Endothelial cell of umbilical vein (primary cell): ENCODE measurements around the gene NR3C1. TPM values are rescaled to one million over a fixed set of nuclear protein-coding genes. Genes with fewer than 3 reads are reported as not detected.

Source experiments
- BruUV-seq: library from RNA; stranded (reverse); fragments of 400-500 nt; replicated peaks from 2 replicates; lab custom pipeline; 2021; lab: Mats Ljungman, UMichigan
- CTCF ChIA-PET: fragments of 300-600, 350-600 bp; sonication (Branson Sonifier 250); formaldehyde crosslinking; loops from one replicate; lab custom pipeline; 2021; ENCODE audit warnings: antibody characterized with exemption, inconsistent platforms; lab: Charles Lee
- POLR2A ChIA-PET: fragments of 300-600, 350-600 bp; sonication (Branson Sonifier 250); formaldehyde crosslinking; loops from one replicate; lab custom pipeline; 2021; ENCODE audit warnings: antibody characterized with exemption, inconsistent platforms; lab: Charles Lee
- DNase-seq: peaks from one replicate; pipeline ENCODE4 v3.0.0-alpha.2; 2011; ENCODE audit warnings: low read depth, low spot score
- FAIRE-seq: peaks from 2 replicates; lab custom pipeline; 2011; peaks lifted over from hg19 to GRCh38; lab: Jason Lieb, UNC
- H2AFZ ChIP-seq: 2 replicates; pipeline ENCODE4 v1.6.0; 2012; ENCODE audit warnings: low read depth, low read length, control low read depth, inconsistent platforms
- H3K27ac ChIP-seq: 2 replicates; pipeline ENCODE4 v1.5.1; 2011; ENCODE audit warnings: low read depth, mild to moderate bottlenecking, control low read depth, low read length, moderate library complexity; ENCODE audit not compliant: insufficient read depth
- H3K27me3 ChIP-seq, 2 experiments: 2 replicates each; pipeline versions ENCODE4 v1.6.0 to v1.6.1; 2011; ENCODE audit warnings: low read length in 2 of 2, mixed read lengths in 1 of 2; ENCODE audit not compliant: control insufficient read depth in 2 of 2, insufficient read depth in 2 of 2
- H3K36me3 ChIP-seq, 2 experiments: 2 replicates in 1 of 2; 3 replicates in 1 of 2; pipeline ENCODE4 v1.5.1; 2011; ENCODE audit warnings: low read length in 2 of 2, mild to moderate bottlenecking in 1 of 2, moderate library complexity in 1 of 2; ENCODE audit not compliant: control insufficient read depth in 2 of 2, insufficient read depth in 2 of 2; ENCODE audit errors: extremely low read depth in 1 of 2
- H3K4me1 ChIP-seq: 3 replicates; pipeline ENCODE4 v1.5.1; 2011; ENCODE audit warnings: mild to moderate bottlenecking, low read length; ENCODE audit not compliant: control insufficient read depth, insufficient read depth; ENCODE audit errors: extremely low read depth
- H3K4me2 ChIP-seq: 2 replicates; pipeline ENCODE4 v1.6.1; 2011; ENCODE audit warnings: low read length, control low read depth, mixed read lengths; ENCODE audit not compliant: insufficient read depth
- H3K4me3 ChIP-seq, 3 experiments: fragments of 200-600 bp in 1 of 3; sonication (generic), shearing (Covaris generic) in 1 of 3; replicated peaks in 1 of 3; 2 replicates each; pipeline ENCODE4 v1.5.1; 2011 to 2016; ENCODE audit warnings: control low read depth in 3 of 3, low read length in 3 of 3, mild to moderate bottlenecking in 2 of 3, inconsistent platforms in 1 of 3, low read depth in 1 of 3, moderate library complexity in 1 of 3; ENCODE audit not compliant: insufficient read depth in 1 of 3
- H3K79me2 ChIP-seq: 2 replicates; pipeline ENCODE4 v1.6.0; 2012; ENCODE audit warnings: low read length, inconsistent platforms; ENCODE audit not compliant: control insufficient read depth, insufficient read depth
- H3K9ac ChIP-seq: replicated peaks from 2 replicates; pipeline ENCODE3; 2011; ENCODE audit warnings: low read length, control low read depth; ENCODE audit not compliant: insufficient read depth; ENCODE audit errors: extremely low read depth
- H3K9me1 ChIP-seq: replicated peaks from 3 replicates; pipeline ENCODE4 v1.6.0; 2011; ENCODE audit warnings: mild to moderate bottlenecking, low read length; ENCODE audit not compliant: control insufficient read depth, insufficient read depth; ENCODE audit errors: extremely low read depth
- H3K9me3 ChIP-seq: replicated peaks from 2 replicates; pipeline ENCODE4 v1.5.1; 2012; ENCODE audit warnings: low read length, inconsistent platforms; ENCODE audit not compliant: control insufficient read depth, insufficient read depth
- H4K20me1 ChIP-seq: replicated peaks from 2 replicates; pipeline ENCODE3; 2011; ENCODE audit warnings: mild to moderate bottlenecking, low read length; ENCODE audit not compliant: control insufficient read depth, insufficient read depth; ENCODE audit errors: extremely low read depth
- CTCF ChIP-seq, 2 donors: IDR thresholded peaks; 1 replicate in 1 of 2; 2 replicates in 1 of 2; pipeline ENCODE4 v1.5.1; 2011; ENCODE audit warnings: low read length in 2 of 2, mild to moderate bottlenecking in 2 of 2, moderate library complexity in 2 of 2, control low read depth in 1 of 2, inconsistent platforms in 1 of 2, low read depth in 1 of 2; ENCODE audit not compliant: insufficient read depth in 1 of 2; ENCODE audit errors: extremely low read depth in 1 of 2
- EZH2 ChIP-seq: IDR thresholded peaks from 2 replicates; pipeline ENCODE4 v1.6.1; 2012; ENCODE audit warnings: borderline replicate concordance, low read depth, mild to moderate bottlenecking, moderate library complexity, low read length, inconsistent platforms; ENCODE audit not compliant: severe bottlenecking
- FOS ChIP-seq: IDR thresholded peaks from 2 replicates; pipeline ENCODE4 v1.6.1; 2011; ENCODE audit warnings: mild to moderate bottlenecking, low read length, moderate library complexity, borderline replicate concordance; ENCODE audit not compliant: insufficient read depth
- GATA2 ChIP-seq: IDR thresholded peaks from 2 replicates; pipeline ENCODE4 v1.7.0; 2011; ENCODE audit warnings: low read depth, mild to moderate bottlenecking, moderate library complexity, mixed read lengths, low read length; ENCODE audit not compliant: insufficient read length, insufficient read depth
- JUN ChIP-seq: IDR thresholded peaks from 2 replicates; pipeline ENCODE4 v1.6.1; 2011; ENCODE audit warnings: borderline replicate concordance, low read depth; ENCODE audit not compliant: insufficient read length, insufficient read depth
- MYC ChIP-seq: IDR thresholded peaks from one replicate; pipeline ENCODE4 v1.6.1; 2011; ENCODE audit warnings: mild to moderate bottlenecking, low read depth, low read length
- POLR2AphosphoS5 ChIP-seq: IDR thresholded peaks from 2 replicates; pipeline ENCODE4 v1.6.1; 2012; ENCODE audit warnings: low read depth, mild to moderate bottlenecking, control low read depth, low read length, moderate library complexity; ENCODE audit not compliant: insufficient read depth
- dilution Hi-C: fragments of 300-500 bp; cut with MboI; formaldehyde crosslinking; loops from one replicate; pipeline ENCODE4 v1.15.0; 2019; ENCODE audit warnings: low sequenced_read_pairs; ENCODE audit not compliant: extremely low pct_ligation_motif_present
- intact Hi-C: fragments of 100-400 bp; cut with micrococcal nuclease; formaldehyde crosslinking; loops from one replicate; pipeline ENCODE4 v1.10.0; 2022
- polyA plus RNA-seq, 4 experiments: library from polyadenylated mRNA; depleted of rRNA in 3 of 4; stranded (reverse) in 3 of 4; unstranded in 1 of 4; fragments of >200 nt; gene quantifications; 2 replicates each; pipeline versions ENCODE4 v1.2.1 to v1.2.3, GENCODE V29; 2011 to 2012; ENCODE audit warnings: missing spikeins in 1 of 4
- total RNA-seq: library from RNA; stranded (reverse); gene quantifications from 2 replicates; pipeline ENCODE4 v1.2.3, GENCODE V29; 2021

Gene NR3C1
- total and polyA plus RNA-seq, 2 donors (not counting 3 experiments of a cell fraction or from before 2014, with no cell fraction given): 4.1 to 17.0 TPM

GRCh38 chr5:143311955-143312354 is 91.5 kb downstream of the NR3C1 start:
- H3K9me3 ChIP-seq: no peaks in the 10 kb centered on the region
- H3K4me3 ChIP-seq: no peak overlapping the region
- peak overlapping the region; percentile 84 for H3K27ac ChIP-seq
- peak overlapping the region; percentile 39 for H3K4me2 ChIP-seq
- H3K79me2 ChIP-seq: peaks cover 9% of the 10 kb centered on the region
- POLR2A ChIA-PET: no interaction called here
- H3K9me1 ChIP-seq: no peaks in the 10 kb centered on the region
- CTCF ChIA-PET: interaction anchor here (1.0 to 1.3 kb wide), 5 partner anchors 9 to 91 kb away, joined by 3 to 4 read pairs (median 3); partner anchors contain the start of gene NR3C1
- TSS peak; percentile 68 for BruUV-seq
- TF ChIP-seq EZH2 (no peak), CTCF (IDR thresholded peaks at IDR 0.05; ENCODE audit: extremely low read depth in 1 of 2, insufficient read depth in 1 of 2, low read depth in 1 of 2, low read length in 2 of 2) (no peak), POLR2AphosphoS5 (no peak), FOS (no peak), JUN (no peak), MYC (no peak), GATA2 (no peak)
- dilution Hi-C loops: no loop called here
- H2AFZ ChIP-seq: no peak overlapping the region
- peaks cover 0 to 3% of the 10 kb centered on the region in 2 experiments for H3K36me3 ChIP-seq
- no peaks in the 10 kb centered on the region for H3K27me3 ChIP-seq
- intact Hi-C loops: loop anchor here (1.0 to 5.0 kb wide), 6 partner anchors 45 to 880 kb away; no protein-coding TSS in a partner anchor
- H3K9ac ChIP-seq: peak overlapping the region; percentile 32
- FAIRE-seq (no peak), DNase-seq (no peak)
- H4K20me1 ChIP-seq: no peaks in the 10 kb centered on the region
- peaks cover 58% of the 10 kb centered on the region for H3K4me1 ChIP-seq
